Hematopoietic multipotent progenitor cell treated with erythropoietin and hydrocortisone succinate and interleukin-3 and kit ligand, for 4 days (in vitro differentiated cells): ENCODE measurements around the gene ZDHHC7.
A peak's percentile ranks its signal among the peaks of the same experiment; 100 is the strongest.

Experiments used
- DNase-seq: peaks from one replicate; pipeline ENCODE4 v3.0.0-alpha.2; 2015

ZDHHC7 gene

GRCh38 chr16:85018529-85019236, 7.3 kb upstream of the ZDHHC7 start:
- no peak for DNase-seq

- no peak for DNase-seq
Observed at GRCh38 chr16:85017633-85018032, 6.3 kb upstream of the ZDHHC7 start.

DNA sequence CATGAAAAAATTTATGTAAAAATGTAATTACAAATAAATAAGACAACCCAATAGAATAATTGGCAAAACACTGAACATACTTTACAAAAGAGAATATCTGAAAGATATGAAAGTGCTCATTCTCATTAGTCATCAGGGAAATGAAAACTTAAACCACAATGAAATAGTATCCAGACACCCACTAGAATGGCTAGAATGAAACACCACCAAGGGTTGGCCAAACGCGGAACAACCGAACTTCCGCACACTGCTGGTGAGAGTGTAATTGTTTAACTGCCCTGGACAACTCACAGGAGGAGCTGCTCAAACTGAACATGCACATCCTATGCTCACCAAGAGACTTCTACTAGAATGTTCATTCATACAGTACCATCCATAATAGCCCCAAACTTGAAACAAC, 5.8 kb upstream of the ZDHHC7 start:
- DNase-seq: peak; percentile 83

DNA sequence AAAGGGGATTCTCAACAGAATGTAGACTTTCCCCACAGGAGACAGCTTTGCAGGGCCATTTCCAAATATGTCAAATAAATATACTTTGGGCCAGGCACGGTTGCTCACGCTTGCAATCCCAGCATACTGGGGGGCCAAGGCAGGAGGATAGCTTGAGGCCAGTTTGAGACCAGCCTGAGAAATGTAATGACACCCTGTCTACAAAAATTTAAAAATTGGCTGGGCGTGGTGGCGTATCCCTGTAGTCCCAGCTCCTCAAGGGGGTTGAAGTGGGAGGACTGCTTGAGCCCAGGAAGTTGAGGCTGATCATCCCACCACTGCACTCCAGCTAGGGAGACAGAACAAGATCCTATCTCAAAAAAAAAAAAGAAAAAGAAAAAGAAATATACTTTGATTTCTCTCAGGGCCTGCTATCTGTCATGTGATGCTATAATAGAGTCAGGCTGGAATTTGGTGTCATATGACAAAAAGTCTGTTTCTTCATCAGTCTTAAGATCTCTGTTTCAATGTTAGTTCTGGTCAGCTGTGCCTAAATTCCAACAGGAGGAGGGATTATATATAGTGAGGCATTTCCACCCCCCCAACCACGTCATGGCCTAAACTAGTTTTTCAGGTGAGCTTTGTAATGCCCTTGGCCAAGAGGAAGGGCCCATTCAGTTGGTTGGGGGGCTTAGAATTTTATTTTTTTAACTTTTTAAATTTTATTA, 4.3 kb upstream of the ZDHHC7 start:
- DNase-seq: no peak

- DNase-seq: no peak
Observed at GRCh38 chr16:85014311-85014710, 3.0 kb upstream of the ZDHHC7 start.

GRCh38 chr16:85011846-85012284, 530 bp upstream of the ZDHHC7 start:
- DNase-seq: no peak

- no peak for DNase-seq
Observed at GRCh38 chr16:85010446-85010930, 847 bp downstream of the ZDHHC7 start.

- DNase-seq: no peak
Observed at GRCh38 chr16:85008271-85008670, 3.1 kb downstream of the ZDHHC7 start.

- DNase-seq: no peak
Observed at GRCh38 chr16:85007496-85008214, 3.7 kb downstream of the ZDHHC7 start.

GRCh38 chr16:85006639-85007038, 4.7 kb downstream of the ZDHHC7 start:
- DNase-seq: no peak

GRCh38 chr16:85005285-85006069, 5.9 kb downstream of the ZDHHC7 start:
- no peak for DNase-seq

DNA sequence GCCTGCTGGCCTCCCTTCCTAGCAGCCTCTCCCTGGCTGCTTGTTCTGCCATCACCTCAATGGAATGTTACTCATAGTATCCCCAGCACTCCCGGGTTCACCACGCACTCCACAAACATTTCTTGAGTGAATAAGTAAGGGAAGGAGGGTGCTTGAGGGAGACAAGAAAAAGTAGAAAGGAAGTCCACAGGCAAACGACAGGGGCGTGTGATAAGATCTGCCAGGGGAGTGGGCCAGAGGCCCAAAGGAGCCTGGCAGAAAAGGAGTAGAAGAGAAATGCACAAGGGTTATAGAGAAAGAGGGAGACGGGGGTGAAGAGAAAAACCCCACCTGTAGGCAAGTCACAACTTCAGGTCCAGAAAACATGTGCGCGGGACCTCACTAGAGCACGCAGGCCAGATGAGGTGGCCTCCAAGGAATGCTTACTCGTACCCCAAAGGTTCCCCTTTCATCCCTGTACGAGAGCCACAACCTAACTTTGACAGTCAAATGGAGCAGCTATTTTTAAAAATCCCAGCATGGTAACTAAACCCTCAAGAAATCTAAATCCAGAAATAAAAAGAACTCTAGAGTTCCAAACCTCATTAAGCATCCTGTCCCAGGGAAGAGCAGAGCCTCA, 6.6 kb downstream of the ZDHHC7 start:
- no peak for DNase-seq

- DNase-seq: no peak
Observed at GRCh38 chr16:85003725-85004586, 7.4 kb downstream of the ZDHHC7 start.

DNA sequence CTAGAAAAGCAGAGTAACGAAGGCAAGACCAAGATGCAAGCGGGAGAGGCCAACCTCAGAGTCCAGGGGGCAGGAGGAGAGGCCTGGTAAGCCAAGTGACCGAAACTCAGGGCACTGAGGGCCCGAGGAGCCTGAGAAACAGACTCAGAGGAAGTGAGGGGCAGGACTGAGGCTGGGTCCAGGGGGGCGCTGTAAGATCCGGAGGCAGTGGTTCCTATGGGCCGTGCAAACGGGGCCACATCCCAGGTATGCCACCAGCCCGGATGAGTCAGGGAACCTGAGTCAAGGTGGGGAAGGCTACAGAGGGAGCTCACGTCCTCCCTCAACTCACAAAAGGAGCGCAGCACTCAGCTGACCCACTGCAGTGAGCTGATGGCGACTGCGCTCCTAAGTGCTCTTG, 8.3 kb downstream of the ZDHHC7 start:
- DNase-seq: no peak

DNA sequence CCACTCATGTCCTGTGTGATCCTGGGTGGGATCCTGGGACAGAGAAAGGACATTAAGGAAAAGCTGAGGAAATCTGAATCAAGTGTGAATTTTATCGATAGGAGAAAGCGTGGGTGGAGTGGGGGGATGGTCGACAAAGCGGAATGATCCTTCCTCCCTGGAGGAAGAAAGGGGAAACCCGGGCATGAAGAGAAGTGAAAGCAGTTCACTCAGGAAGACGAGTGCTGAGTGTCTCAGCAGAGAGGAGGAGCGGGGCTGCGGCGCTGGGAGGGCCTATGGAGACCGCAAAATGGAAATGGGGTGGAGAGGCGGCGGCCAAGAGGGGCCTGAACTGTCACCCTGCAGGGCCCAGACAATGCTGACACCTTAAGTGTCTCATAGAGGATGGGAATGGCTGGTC, 8.7 kb downstream of the ZDHHC7 start:
- DNase-seq: no peak

GRCh38 chr16:85002099-85002541, 9.2 kb downstream of the ZDHHC7 start:
- no peak for DNase-seq

DNA sequence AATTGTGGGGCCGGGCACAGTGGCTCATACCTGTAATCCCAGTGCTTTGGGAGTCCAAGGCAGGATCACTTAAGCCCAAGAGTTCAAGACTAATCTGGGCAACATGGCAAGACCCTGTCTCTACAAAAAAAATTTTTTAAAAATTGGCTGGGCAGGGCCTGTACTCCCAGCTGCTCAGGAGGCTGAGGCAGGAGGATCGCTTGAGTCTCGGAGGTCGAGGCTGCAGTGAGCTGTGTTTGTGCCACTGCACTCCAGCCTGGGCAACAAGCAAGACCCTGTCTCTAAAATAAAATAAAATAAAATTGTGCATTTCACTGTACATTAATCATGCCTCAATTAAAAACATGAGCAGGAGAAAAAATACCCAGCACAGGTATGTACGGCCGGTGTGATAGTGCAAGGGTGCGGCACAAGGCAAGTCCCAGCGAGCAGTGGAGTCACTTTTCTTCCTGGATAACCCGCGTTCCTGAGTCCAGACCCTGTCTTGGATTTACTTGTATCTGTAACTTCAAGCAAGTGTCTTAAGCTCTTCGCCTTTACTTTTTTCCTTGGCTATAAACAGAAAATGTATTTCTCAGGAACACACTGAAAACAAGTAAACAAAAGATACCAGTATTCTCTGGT, 11.4 kb downstream of the ZDHHC7 start:
- no peak for DNase-seq

- DNase-seq: no peak
Observed at GRCh38 chr16:84999200-84999599, 12.1 kb downstream of the ZDHHC7 start.

DNA sequence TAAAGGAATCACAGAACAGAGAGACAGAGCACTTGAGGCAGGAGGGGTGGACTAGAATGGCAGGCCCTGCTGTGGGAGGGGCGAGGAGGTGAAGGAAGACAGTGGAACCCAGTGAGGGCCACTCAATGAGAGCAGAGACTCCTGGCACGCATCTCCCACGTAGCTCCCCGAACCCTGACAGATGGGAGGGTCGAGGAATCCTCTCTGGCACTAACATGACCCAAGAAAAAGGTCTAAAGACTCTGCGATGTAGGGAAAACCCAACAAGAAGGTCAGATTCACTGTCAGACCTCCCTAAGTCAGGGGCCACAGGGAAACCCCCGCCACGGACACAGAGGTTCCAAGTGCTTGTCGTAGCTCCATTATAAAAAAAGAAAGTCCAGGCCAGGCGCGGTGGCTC, 15.0 kb downstream of the ZDHHC7 start:
- DNase-seq: no peak

- no peak for DNase-seq
Observed at GRCh38 chr16:84995663-84996062, 15.7 kb downstream of the ZDHHC7 start.

- DNase-seq: no peak
Observed at GRCh38 chr16:84993926-84994325, 17.4 kb downstream of the ZDHHC7 start.
